Superior temporal gyrus (tissue), 1 donor: ENCODE measurements around the gene JADE2.
"Not testable (repeated sequence)": the region's sequence is repeated elsewhere in the genome, so short reads cannot be mapped to it uniquely, and the experiment has no call there.

Experiments used
- DNase-seq: peaks from one replicate; pipeline ENCODE4 v3.0.0-alpha.2; 2016; ENCODE audit errors: extremely low spot score

Gene JADE2

DNA sequence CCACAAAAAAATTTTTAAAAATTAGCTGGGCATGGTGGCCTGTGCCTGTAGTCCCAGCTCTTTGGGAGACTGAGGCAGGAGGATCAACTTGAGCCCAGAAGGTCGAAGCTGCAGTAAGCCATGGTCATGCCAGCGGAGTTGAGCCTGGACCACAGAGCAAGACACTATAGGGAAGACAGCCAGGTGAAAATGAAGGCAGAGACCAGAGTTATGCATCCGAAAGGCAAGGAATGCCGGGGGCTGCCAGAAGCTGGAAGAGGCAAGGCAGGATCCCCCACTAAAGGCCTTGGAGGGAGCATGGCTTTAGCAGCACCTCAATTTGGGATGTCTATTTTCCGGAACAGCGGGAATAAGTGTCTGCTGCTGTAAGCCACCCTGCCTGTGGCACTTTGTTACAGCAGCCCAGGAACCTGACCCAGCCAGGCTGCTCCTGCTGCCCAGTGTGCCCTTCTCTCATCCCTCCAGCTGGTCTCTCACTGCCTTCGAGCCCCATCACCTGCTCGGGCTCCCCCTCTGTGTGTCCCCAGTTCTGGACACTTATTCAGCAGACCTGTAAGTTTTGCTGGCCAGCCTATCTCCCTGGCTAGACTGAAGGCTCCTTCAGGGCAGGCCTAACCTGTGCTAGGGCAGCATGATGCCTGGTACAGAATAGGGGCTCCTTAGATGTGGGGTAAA lies 16.8 kb upstream of the JADE2 start:
- DNase-seq = no peak

GRCh38 chr5:134509308-134510040 lies 16.0 kb upstream of the JADE2 start:
- no peak for DNase-seq

DNA sequence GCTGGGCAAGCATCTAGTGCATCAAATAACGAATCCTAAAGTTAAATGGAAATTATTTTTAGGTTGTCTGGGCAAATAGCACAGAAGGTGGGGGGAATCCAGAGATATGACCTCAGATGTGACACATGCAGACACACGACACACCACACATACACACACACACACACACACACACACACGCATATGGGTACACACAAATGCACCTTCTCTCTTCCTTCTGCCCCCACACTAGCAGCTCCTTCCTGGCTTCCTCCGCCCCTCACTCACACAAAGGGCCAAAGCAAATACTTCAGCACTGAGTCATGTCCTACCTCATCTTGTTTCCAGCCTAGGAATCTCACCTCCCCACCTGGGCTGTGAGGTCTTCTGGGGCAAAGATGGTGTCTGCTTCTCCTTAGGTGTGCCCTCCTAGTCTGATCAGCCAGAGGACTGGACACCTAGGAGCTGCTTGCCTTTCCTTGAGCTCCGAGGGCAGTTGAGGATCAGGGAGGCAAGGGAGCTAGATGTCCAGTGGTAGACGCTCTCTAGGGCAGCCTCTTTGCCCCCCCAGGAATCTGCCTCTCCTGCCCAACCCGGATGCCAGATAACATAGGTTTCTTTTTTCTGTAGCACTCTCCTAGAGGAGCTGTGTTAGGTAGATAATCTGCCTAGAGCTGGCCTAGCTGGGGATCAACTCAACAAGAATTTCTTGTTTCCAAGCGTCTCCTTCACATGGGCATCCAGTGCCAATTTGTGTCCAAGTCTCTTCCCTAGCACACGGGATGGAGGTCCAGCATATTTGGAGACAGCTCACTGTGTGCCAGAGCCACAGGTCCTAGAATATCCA lies 14.3 kb upstream of the JADE2 start:
- no peak for DNase-seq

- no peak for DNase-seq
Observed at GRCh38 chr5:134511796-134512660, 13.4 kb upstream of the JADE2 start.

DNA sequence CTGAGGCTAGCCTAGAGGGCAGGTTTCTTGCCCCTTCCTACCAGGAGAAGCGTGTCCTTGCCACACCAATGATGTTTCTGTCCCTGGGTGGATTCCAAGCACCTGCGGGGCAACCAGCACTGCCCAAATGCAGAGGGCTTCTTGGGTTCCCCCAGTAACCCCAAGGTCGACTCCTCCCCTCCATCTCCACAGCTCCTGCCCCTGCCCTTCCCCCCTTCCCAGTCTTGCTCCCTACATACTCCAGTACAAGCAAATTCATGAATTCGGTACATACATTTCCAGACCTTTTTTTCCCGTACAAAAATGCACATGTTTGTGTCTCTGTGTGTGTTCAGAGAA lies 12.8 kb upstream of the JADE2 start:
- no peak for DNase-seq

DNA sequence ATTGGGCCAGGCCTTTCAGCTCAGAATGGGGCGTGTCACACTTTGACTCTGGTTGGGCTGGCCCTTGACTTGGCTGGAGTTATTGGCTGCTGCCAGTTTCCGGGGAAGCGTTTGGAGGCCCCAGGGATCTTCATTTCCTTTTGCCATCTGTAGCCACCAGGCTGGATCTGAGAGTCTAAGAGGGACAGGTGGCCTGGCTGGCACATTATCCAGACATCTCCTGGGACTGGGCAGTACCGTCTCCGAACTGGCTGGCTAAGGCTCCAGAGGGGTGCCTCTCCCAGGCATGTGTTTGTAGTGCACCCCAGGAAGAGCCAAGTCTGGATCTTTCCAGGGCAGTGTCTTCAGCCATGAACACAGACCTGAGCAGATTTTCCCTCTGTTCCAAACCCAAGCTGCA lies 9.7 kb upstream of the JADE2 start:
- no peak for DNase-seq

DNA sequence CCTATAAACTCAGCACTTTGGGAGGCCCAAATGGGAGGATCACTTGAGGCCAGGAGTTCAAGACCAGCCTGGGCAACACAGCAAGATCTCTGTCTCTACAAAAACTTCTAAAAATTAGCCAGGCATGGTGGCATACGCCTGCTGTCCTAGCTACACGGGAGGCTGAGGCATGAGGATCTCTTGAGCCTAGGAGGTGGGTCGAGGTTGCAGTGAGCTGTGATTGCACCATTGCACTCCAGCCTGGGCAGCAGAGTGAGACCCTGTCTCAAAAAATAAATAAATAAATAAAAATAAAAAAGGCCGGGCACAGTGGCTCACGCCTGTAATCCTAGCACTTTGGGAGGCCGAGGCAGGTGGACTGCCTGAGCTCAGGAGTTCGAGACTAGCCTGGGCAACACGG lies 8.5 kb upstream of the JADE2 start:
- not testable (repeated sequence) for DNase-seq

- DNase-seq = no peak
Observed at GRCh38 chr5:134517553-134517952, 7.9 kb upstream of the JADE2 start.

DNA sequence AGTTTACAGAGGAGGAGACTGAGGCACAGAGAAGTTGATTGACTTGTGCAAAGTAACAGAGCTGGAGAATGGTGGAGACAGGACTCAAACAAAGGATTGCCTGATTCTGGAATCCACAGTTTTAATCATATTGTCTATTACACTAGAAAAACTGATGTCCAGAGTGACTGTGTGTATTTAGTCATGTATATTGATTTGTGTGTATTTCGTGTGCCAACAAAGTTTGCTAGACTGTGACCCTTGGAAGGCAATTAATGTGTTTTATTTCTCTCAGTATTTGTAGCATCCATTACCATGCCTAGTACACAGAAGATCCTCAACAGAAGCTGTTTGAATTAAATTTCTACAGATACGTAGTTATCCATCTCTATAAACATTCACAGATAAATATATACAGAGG lies 5.5 kb upstream of the JADE2 start:
- no peak for DNase-seq

- no peak for DNase-seq
Observed at GRCh38 chr5:134521841-134522240, 3.6 kb upstream of the JADE2 start.

DNA sequence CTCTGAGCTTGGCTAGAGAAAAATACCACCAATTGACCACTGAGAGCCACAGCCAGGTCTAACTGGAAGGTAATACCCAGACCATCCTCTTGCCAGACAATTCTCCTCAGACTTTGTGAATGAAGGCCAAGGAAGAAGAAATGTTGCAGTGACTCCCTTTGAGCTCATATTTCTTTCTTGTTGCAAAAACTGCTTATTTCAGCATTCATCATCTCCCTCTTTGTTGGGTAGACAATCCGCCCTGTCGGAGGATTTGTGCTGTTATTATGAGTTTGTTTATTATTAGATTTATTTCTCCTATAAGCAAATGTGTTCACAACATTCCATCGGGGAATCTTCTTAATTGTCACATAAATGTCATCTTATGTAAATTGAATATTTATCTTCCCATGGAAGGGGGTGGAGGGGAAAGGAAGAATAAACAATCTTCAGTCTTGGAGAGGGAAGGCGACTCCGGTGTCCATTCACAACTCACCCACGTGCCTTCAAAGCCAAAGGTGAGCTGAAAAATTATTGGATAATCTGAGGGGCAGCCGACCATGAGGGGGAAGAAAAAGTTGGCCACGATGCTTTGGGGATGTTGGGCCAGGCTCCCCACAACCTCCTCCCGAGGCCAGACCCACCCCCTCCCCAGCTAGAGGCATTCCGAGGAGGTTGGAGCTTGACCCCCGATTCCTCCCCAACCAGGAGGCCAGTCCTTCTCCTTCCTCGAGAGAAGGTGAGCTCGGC lies 1.8 kb upstream of the JADE2 start:
- peak; percentile 54 for DNase-seq

DNA sequence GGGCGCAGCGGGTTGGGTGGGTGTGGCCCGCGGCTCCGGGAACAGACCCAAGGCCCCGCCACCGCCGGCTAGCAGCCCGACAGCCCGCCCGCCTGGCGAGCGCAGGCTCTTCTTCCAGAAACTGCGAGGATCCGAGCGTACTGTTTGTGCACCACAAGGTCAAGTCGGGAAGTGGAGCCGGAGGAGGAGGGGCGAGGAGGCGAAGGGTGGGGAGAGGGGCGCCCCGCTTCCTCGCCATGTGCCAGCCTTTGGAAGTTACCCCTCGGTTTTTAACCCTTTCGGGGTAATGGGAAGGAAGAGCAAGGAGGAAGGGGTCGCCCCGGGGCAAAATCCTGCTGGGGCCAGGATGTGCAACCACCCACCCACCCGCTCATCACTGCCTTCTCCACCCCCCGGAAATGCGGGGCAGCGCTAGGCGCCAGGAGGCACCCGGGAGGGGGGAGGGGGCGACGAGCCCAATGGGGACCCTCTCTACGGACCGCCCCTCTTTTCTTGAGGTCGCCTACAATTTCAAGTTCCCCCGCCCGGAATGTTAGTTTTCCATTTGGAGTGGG lies 1.1 kb upstream of the JADE2 start:
- peak; percentile 73 for DNase-seq

- peak; percentile 80 for DNase-seq
Observed at GRCh38 chr5:134525683-134526482, 413 bp downstream of the JADE2 start.

DNA sequence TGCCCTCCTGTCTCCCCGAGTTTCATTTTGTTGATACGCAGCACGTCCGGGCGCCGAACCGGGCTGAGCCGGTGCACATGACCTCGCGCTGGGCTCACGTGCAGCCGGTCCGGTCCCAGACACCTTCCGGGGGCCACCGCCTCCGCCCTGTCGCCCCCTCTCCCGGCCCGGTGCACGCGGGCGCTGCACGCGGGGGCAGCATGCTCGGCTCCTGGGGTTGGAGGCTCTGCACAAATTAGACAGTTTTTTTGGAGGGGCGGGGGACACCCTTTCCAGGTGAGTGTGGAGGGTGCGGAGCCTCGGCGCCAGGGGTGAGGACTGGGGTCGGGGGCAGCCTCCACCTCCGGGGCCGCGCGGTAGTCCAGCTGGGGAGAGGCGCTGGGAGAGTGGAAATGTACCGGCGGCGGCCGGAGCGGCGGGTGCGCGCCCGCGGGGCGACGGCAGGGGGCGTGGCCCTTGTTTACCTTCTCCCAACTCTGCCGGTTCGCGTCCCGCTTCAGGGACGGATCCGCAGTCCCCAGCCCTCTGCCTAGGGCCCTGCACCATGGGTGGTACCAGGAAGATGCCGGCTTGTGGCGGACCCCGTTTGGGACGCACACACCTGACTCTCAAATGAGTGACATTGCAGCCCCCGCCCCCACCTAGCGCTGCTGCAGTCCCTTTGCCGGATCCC lies 1.1 kb downstream of the JADE2 start:
- DNase-seq = peak; percentile 83

DNA sequence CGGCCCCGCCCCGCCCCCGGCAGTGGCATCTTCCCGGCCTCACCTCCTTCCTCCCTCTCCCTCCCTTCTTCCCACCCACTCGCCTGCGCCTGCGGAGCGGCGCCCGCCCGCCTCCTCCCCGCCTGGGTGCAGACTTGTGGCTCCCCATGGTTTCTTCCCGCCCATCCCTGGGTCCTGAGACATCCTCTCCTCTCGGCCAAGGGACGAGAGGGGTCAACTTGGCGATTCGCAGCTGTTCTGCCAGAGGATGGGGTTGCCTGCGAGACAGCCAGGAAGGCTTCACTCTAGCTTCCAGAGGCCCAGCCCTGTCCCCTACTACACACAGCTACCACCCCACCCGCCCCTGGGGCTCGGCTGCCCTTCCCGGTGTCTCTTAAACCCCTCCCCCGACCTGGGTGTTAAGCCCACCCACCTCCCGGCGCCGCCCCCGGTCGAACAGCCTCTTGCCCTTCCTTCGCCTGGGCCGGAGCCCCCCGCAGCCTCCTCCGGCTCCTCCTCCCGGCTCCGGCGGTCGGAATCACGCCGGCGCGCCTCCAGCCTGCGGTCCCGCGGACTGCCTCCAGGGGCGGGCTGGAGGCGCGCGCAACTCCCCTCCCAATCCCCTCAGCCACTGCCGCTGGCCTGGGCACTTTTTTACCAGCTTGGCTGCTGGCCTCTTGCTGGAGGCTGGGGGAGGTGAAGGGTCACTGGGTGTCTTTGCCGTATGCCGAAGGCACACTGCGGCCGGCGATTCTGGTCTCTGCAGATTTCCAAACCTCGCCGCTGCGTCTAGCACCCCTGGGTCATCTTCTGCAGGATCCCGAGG lies 1.9 kb downstream of the JADE2 start:
- peak; percentile 77 for DNase-seq

DNA sequence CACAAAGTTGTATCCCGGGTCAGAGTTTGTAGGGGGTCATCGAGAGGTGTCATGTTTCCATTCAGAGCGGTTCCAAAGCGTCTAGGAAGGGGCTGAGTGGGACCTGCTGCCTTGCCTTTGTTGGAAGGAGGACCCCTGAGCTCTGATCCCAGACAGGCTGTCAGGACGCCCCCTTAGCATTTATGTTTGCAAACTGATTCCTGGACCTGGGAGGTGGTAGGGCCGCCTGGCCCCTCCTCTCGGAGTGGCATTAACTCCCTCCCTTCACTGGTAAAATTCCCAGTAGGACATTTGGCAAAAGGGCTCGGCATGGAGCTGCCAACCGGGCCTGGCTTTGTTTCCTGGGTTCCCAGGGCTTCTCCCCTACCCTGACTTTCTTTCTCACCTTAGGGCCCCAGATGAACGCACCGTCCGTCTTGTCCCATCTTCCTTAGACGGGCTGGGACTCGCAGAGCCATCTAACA lies 2.5 kb downstream of the JADE2 start:
- no peak for DNase-seq

GRCh38 chr5:134528556-134528955 lies 3.1 kb downstream of the JADE2 start:
- DNase-seq = no peak

- DNase-seq = no peak
Observed at GRCh38 chr5:134529460-134529859, 4.0 kb downstream of the JADE2 start.
